ENCODE results near the gene CYP4F11.

GRCh38 chr19:15977690-15978089, 43.4 kb upstream of the CYP4F11 start:
- TF ChIP-seq CTCF (IDR thresholded peaks at IDR 0.05): no peak
- TF ChIP-seq POLR2AphosphoS5 (IDR thresholded peaks at IDR 0.05): no peak
- TF ChIP-seq POLR2A (IDR thresholded peaks at IDR 0.05; ENCODE audit: low read depth): no peak
- TF ChIP-seq EP300 (IDR thresholded peaks at IDR 0.05): no peak
